ENCODE results near the gene NCKAP5. TPM values are rescaled to one million over a fixed set of nuclear protein-coding genes. Genes with fewer than 3 reads are reported as not detected.

NCKAP5 gene
- polyA plus RNA-seq, 3 donors, result not detected

- H3K79me2 ChIP-seq (ENCODE audit: insufficient read depth, low read length), result no peaks in the 10 kb centered on the region
- H3K4me2 ChIP-seq (replicated peaks; ENCODE audit: extremely low read depth, low read length, poor library complexity, severe bottlenecking), result no peak overlapping the region
- Mint-ChIP-seq H3K36me3 (no peaks in the 10 kb centered on the region), H3K27me3 (ENCODE audit: low read depth in 3 of 3) (peaks cover 0 to 2% (median 0%) of the 10 kb centered on the region in 3 donors), H3K4me3 (no peak overlapping the region), H3K4me1 (no peaks in the 10 kb centered on the region), H3K27ac (no peak overlapping the region), H3K9me3 (peaks cover 0 to 7% (median 2%) of the 10 kb centered on the region in 7 donors)
- no peak overlapping the region for H2AFZ ChIP-seq (ENCODE audit: insufficient read depth, low read depth, low read length, poor library complexity, severe bottlenecking)
- H4K20me1 ChIP-seq (ENCODE audit: insufficient read depth, low read length), result no peaks in the 10 kb centered on the region
- intact Hi-C loops (cut with micrococcal nuclease), result no loop called here
- WGBS (ENCODE audit: insufficient coverage), result no CpG with 5 or more reads among the region's 7 CpGs
- no peaks in the 10 kb centered on the region for H3K4me1 ChIP-seq (ENCODE audit: control insufficient read depth in 1 of 2, insufficient read depth in 2 of 2, low read length in 2 of 2)
- no peak overlapping the region for H3K4me3 ChIP-seq (replicated peaks in 1 of 3; ENCODE audit: low read depth in 2 of 3, low read length in 3 of 3)
- no peaks in the 10 kb centered on the region for H3K36me3 ChIP-seq (replicated peaks in 1 of 2; ENCODE audit: control insufficient read depth in 1 of 2, insufficient read depth in 2 of 2, low read length in 2 of 2)
- no peaks in the 10 kb centered on the region for H3K9me3 ChIP-seq (replicated peaks in 1 of 2; ENCODE audit: control insufficient read depth in 1 of 2, insufficient read depth in 1 of 2, low read length in 2 of 2)
- H3K27me3 ChIP-seq (ENCODE audit: control insufficient read depth in 2 of 2, insufficient read depth in 2 of 2, low read length in 2 of 2), result no peaks in the 10 kb centered on the region
- H3K27ac ChIP-seq (ENCODE audit: low read depth in 1 of 2, low read length in 2 of 2), result no peak overlapping the region
- no peak for DNase-seq
- H3K9ac ChIP-seq (ENCODE audit: insufficient read depth, low read length, poor library complexity, severe bottlenecking), result no peak overlapping the region
- no peak for TF ChIP-seq CTCF (IDR thresholded peaks at IDR 0.05)
Measured at GRCh38 chr2:133193544-133194361, 374.5 kb downstream of the NCKAP5 start.

- Mint-ChIP-seq H3K9me3 (peaks cover 1 to 8% (median 4%) of the 10 kb centered on the region in 7 donors), H3K4me1 (no peaks in the 10 kb centered on the region)
Measured at GRCh38 chr2:133192028-133192427, 376.2 kb downstream of the NCKAP5 start.

More at GRCh38 chr2:133192028-133192427, 376.2 kb downstream of the NCKAP5 start:
- no peaks in the 10 kb centered on the region for H3K9me3 ChIP-seq (replicated peaks in 1 of 2; ENCODE audit: control insufficient read depth in 1 of 2, insufficient read depth in 1 of 2, low read length in 2 of 2)
- no peak for DNase-seq
- intact Hi-C loops (cut with micrococcal nuclease), result no loop called here
- H3K27ac ChIP-seq (ENCODE audit: low read depth in 1 of 2, low read length in 2 of 2), result no peak overlapping the region
- no peaks in the 10 kb centered on the region for H3K4me1 ChIP-seq (ENCODE audit: control insufficient read depth in 1 of 2, insufficient read depth in 2 of 2, low read length in 2 of 2)
- no peak overlapping the region for H3K9ac ChIP-seq (ENCODE audit: insufficient read depth, low read length, poor library complexity, severe bottlenecking)
- no peaks in the 10 kb centered on the region for H3K36me3 Mint-ChIP-seq
- no peaks in the 10 kb centered on the region for H4K20me1 ChIP-seq (ENCODE audit: insufficient read depth, low read length)
- H3K36me3 ChIP-seq (replicated peaks in 1 of 2; ENCODE audit: control insufficient read depth in 1 of 2, insufficient read depth in 2 of 2, low read length in 2 of 2), result no peaks in the 10 kb centered on the region
- no peak overlapping the region for H3K4me2 ChIP-seq (replicated peaks; ENCODE audit: extremely low read depth, low read length, poor library complexity, severe bottlenecking)
- WGBS (ENCODE audit: insufficient coverage), result no CpG with 5 or more reads among the region's 3 CpGs
- H3K4me3 Mint-ChIP-seq, result no peak overlapping the region
- no peaks in the 10 kb centered on the region for H3K79me2 ChIP-seq (ENCODE audit: insufficient read depth, low read length)
- no peaks in the 10 kb centered on the region for H3K27me3 Mint-ChIP-seq (ENCODE audit: low read depth in 3 of 3)
- H3K27me3 ChIP-seq (ENCODE audit: control insufficient read depth in 2 of 2, insufficient read depth in 2 of 2, low read length in 2 of 2), result no peaks in the 10 kb centered on the region
- no peak overlapping the region for H3K27ac Mint-ChIP-seq
- no peak overlapping the region for H2AFZ ChIP-seq (ENCODE audit: insufficient read depth, low read depth, low read length, poor library complexity, severe bottlenecking)
- H3K4me3 ChIP-seq (replicated peaks in 1 of 3; ENCODE audit: low read depth in 2 of 3, low read length in 3 of 3), result no peak overlapping the region
- TF ChIP-seq CTCF (IDR thresholded peaks at IDR 0.05), result no peak
